GM12878 (cell line): ENCODE measurements around the gene ZFAND2B. TPM values are rescaled to one million over a fixed set of nuclear protein-coding genes. Genes with fewer than 3 reads are reported as not detected.

ENCODE experiments used
- ATAC-seq: fragments of 200-7000 bp; cut with Tn5 transposase; 3 replicates; pipeline ENCODE4 v1.9.1; 2020; ENCODE audit warnings: mild to moderate bottlenecking, moderate library complexity
- BruUV-seq: library from RNA; stranded (reverse); fragments of 400-500 nt; replicated peaks from 2 replicates; lab custom pipeline; 2021; lab: Mats Ljungman, UMichigan
- CTCF ChIA-PET: fragments of 300-600 bp; sonication (Branson Sonifier 250); formaldehyde crosslinking; extraction: SDS; loops from one replicate; lab custom pipeline; 2021; ENCODE audit warnings: inconsistent platforms; lab: Yijun Ruan, JAX
- POLR2A ChIA-PET: fragments of 350-600 bp; formaldehyde crosslinking; extraction: SDS; loops from one replicate; lab custom pipeline; 2021; ENCODE audit warnings: inconsistent platforms; lab: Charles Lee
- RAD21 ChIA-PET: fragments of 300-600 bp; sonication (Branson Sonifier 250); formaldehyde crosslinking; loops from one replicate; lab custom pipeline; 2023; ENCODE audit warnings: antibody characterized with exemption; ENCODE audit not compliant: unreplicated experiment; lab: Charles Lee
- SMC1A ChIA-PET: fragments of 300-600 bp; sonication (Branson Sonifier 250); formaldehyde crosslinking; loops from one replicate; lab custom pipeline; 2023; ENCODE audit not compliant: unreplicated experiment, uncharacterized antibody; lab: Charles Lee
- DNase-seq: peaks from one replicate; pipeline ENCODE4 v3.0.0-alpha.2; 2011; ENCODE audit warnings: low read depth, low spot score
- FAIRE-seq: peaks from 3 replicates; lab custom pipeline; 2011; peaks lifted over from hg19 to GRCh38; lab: Jason Lieb, UNC
- H2AFZ ChIP-seq: 2 replicates; pipeline ENCODE4 v1.6.0; 2011; ENCODE audit warnings: low read depth, low read length, control low read depth; ENCODE audit not compliant: control insufficient read depth
- H3K27ac ChIP-seq: 2 replicates; pipeline ENCODE4 v1.5.1; 2011; ENCODE audit warnings: control low read depth; ENCODE audit not compliant: control insufficient read depth, insufficient read depth
- H3K27me3 ChIP-seq, 2 experiments: replicated peaks in 1 of 2; 2 replicates each; pipeline versions ENCODE4 v1.6.0 to v1.6.1; 2011; ENCODE audit warnings: low read length in 1 of 2; ENCODE audit not compliant: control insufficient read depth in 2 of 2, insufficient read depth in 2 of 2
- H3K36me3 ChIP-seq, 2 experiments: 2 replicates each; pipeline ENCODE4 v1.5.1; 2011; ENCODE audit warnings: low read length in 1 of 2; ENCODE audit not compliant: control insufficient read depth in 2 of 2, insufficient read depth in 2 of 2
- H3K4me1 ChIP-seq: 2 replicates; pipeline ENCODE4 v1.6.1; 2011; ENCODE audit warnings: mild to moderate bottlenecking, low read length, moderate library complexity, mixed read lengths; ENCODE audit not compliant: control insufficient read depth, insufficient read depth
- H3K4me2 ChIP-seq: 2 replicates; pipeline ENCODE4 v1.6.0; 2011; ENCODE audit warnings: control low read depth; ENCODE audit not compliant: control insufficient read depth, insufficient read depth
- H3K4me3 ChIP-seq: fragments of 200-600 bp; sonication (generic); 2 replicates; pipeline ENCODE4 v1.5.1; 2016
- H3K79me2 ChIP-seq: 2 replicates; pipeline ENCODE4 v1.6.0; 2011; ENCODE audit warnings: low read length; ENCODE audit not compliant: control insufficient read depth, insufficient read depth
- H3K9ac ChIP-seq: 2 replicates; pipeline ENCODE4 v1.8.0; 2011; ENCODE audit warnings: low read length, control low read depth, mixed read lengths; ENCODE audit not compliant: control insufficient read depth, insufficient read depth
- H3K9me3 ChIP-seq: replicated peaks from 3 replicates; pipeline ENCODE4 v1.5.1; 2011; ENCODE audit warnings: mild to moderate bottlenecking, low read length; ENCODE audit not compliant: control insufficient read depth, insufficient read depth
- H4K20me1 ChIP-seq: 2 replicates; pipeline ENCODE4 v1.6.0; 2011; ENCODE audit not compliant: control insufficient read depth, insufficient read depth
- BRCA1 ChIP-seq: IDR thresholded peaks from 2 replicates; pipeline ENCODE4 v1.6.1; 2011; ENCODE audit warnings: low read depth, low read length, improper control_type of control experiment
- DPF2 ChIP-seq: fragments of 450-650 bp; IDR thresholded peaks from 2 replicates; pipeline ENCODE4 v1.6.1; 2017; ENCODE audit warnings: mild to moderate bottlenecking
- IKZF1 ChIP-seq: fragments of 450-650 bp; conservative IDR thresholded peaks from 2 replicates; pipeline ENCODE4 v1.6.1; 2017; ENCODE audit warnings: antibody characterized with exemption, mild to moderate bottlenecking
- PAX8 ChIP-seq: fragments of 450-650 bp; IDR thresholded peaks from 2 replicates; pipeline ENCODE4 v1.6.1; 2017; ENCODE audit warnings: mild to moderate bottlenecking, moderate library complexity
- POLR2AphosphoS5 ChIP-seq: IDR thresholded peaks from 2 replicates; pipeline ENCODE4 v1.6.1; 2011; ENCODE audit warnings: mild to moderate bottlenecking, low read length, inconsistent platforms
- RBBP5 ChIP-seq: fragments of 200-600 bp; sonication (generic); conservative IDR thresholded peaks from 2 replicates; pipeline ENCODE4 v1.6.1; 2016
- SRF ChIP-seq, 2 experiments: IDR thresholded peaks; 2 replicates each; pipeline ENCODE4 v1.6.1; 2011; ENCODE audit warnings: low read depth in 2 of 2, low read length in 2 of 2, mild to moderate bottlenecking in 1 of 2, moderate library complexity in 1 of 2
- WGBS: methylation state at CpG from one replicate; pipeline ENCODE4 v1.1.6; 2016; ENCODE audit warnings: low lambda C conversion rate; ENCODE audit not compliant: insufficient replicate concordance, insufficient coverage; ENCODE audit errors: missing lambda C conversion rate; 5-methylcytosine and 5-hydroxymethylcytosine counted together
- in situ Hi-C: fragments of 300-500 bp; cut with MboI; formaldehyde crosslinking; loops from 9 replicates; pipeline ENCODE4 v1.14.3; 2018; ENCODE audit warnings: mixed read lengths
- intact Hi-C: fragments of 100-400 bp; cut with micrococcal nuclease; formaldehyde crosslinking; loops from one replicate; pipeline ENCODE4 v1.14.2; 2022; ENCODE audit not compliant: unreplicated experiment
- polyA plus RNA-seq, 11 experiments: library from polyadenylated mRNA; depleted of rRNA in 4 of 11; unstranded in 6 of 11; stranded (reverse) in 5 of 11; fragments of >200 nt; fragmentation: Nextera tagmentation in 4 of 11; fragmentation: Illumina TruSeq in 1 of 11; extraction: Ambion mirVana in 4 of 11; extraction: Trizol in 1 of 11; gene quantifications; 1 replicate in 1 of 11; 2 replicates in 10 of 11; pipeline versions ENCODE4 v1.2.1 to v1.2.3, GENCODE V29; 2011 to 2016; ENCODE audit warnings: inconsistent platforms in 2 of 11, missing spikeins in 2 of 11, low read depth in 1 of 11
- total RNA-seq, 4 experiments: library from RNA; depleted of rRNA in 3 of 4; stranded (reverse); fragments of >200 nt in 3 of 4; fragmentation: Illumina TruSeq in 1 of 4; extraction: Trizol in 1 of 4; gene quantifications; 2 replicates each; pipeline versions ENCODE4 v1.2.1 to v1.2.3, GENCODE V29; 2013 to 2021
- TF ChIP-seq, protein P1 (sequence below): fragments of 450-650 bp; formaldehyde crosslinking; IDR thresholded peaks from 2 replicates; pipeline ENCODE4 v1.4.0; 2022; ENCODE audit warnings: mild to moderate bottlenecking, moderate library complexity
- TF ChIP-seq, protein P2 (sequence below): fragments of 450-650 bp; conservative IDR thresholded peaks from 2 replicates; pipeline ENCODE4 v1.6.1; 2017; ENCODE audit warnings: mild to moderate bottlenecking, moderate library complexity
- TF ChIP-seq, protein P3 (sequence below): IDR thresholded peaks from 2 replicates; pipeline ENCODE4 v1.6.1; 2012; ENCODE audit warnings: improper control_type of control experiment, low read depth, low read length; ENCODE audit not compliant: insufficient replicate concordance

The ZFAND2B gene
- total and polyA plus RNA-seq, 10 of the 15 experiments (the other 5 are each of a cell fraction or from before 2014, with no cell fraction given) = 5.4 to 28.1 (median 22.4) TPM

DNA sequence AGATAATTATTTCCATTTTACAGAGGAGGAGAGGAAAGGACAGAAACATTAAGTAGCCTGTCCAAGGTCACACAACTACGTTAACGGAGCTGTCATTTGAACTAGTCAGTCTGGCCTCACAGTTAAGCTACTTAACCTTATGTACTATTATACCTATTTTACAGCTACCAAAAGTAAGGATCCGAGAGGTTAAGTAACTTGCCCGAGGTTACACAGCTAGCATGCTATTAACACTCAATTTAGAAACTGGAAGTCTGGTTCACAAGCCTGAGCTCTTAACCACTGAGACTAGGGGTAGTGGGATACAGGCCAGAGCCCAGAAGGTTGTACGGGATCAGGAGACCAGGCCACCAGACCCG lies 38.2 kb downstream of the ZFAND2B start (continued):
- TF ChIP-seq, protein P1, sequence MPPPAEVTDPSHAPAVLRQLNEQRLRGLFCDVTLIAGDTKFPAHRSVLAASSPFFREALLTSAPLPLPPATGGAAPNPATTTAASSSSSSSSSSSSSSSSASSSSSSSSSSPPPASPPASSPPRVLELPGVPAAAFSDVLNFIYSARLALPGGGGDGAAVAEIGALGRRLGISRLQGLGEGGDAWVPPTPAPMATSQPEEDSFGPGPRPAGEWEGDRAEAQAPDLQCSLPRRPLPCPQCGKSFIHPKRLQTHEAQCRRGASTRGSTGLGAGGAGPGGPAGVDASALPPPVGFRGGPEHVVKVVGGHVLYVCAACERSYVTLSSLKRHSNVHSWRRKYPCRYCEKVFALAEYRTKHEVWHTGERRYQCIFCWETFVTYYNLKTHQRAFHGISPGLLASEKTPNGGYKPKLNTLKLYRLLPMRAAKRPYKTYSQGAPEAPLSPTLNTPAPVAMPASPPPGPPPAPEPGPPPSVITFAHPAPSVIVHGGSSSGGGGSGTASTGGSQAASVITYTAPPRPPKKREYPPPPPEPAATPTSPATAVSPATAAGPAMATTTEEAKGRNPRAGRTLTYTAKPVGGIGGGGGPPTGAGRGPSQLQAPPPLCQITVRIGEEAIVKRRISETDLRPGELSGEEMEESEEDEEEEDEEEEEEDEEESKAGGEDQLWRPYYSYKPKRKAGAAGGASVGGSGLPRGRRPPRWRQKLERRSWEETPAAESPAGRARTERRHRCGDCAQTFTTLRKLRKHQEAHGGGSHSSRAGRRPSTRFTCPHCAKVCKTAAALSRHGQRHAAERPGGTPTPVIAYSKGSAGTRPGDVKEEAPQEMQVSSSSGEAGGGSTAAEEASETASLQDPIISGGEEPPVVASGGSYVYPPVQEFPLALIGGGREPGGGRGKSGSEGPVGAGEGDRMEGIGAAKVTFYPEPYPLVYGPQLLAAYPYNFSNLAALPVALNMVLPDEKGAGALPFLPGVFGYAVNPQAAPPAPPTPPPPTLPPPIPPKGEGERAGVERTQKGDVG = no peak

DNA sequence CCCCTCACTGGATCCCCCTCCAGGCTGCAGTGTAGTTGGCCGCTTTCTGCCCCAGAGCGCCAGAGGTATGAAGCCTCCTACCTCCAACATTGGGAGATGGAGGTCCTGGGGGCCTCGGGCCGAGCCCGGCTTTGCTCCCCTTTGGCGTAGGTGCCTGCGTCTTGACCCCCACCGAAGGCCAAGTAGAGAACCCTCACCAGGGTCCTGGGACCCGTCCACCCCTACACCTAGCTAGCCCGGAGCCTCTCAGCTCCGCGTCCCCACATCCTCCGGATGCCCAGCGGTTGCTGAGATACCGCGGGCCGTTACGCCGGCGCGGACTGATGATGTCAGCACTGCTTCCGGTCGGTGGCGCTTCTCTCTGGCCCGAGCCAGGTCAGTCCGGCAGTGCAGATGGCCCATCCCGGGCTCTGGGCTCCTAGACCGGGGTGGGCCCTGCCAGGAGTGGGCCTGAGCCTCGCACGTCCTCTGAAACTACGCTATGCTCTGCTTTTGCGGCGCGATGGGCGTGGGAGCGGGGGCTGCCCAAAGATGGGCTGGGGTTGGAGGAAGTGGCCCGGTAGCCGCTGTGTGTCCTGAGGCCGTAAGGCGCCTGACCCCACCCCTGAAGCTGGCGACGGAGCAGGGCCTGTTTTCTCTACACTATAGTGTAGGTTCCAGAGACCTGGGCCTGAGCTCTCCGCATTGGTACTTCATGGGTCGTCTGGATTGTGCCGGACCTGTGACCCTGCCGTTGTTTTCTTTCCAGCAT lies 38.7 kb downstream of the ZFAND2B start, which contains the start of the genes GLB1L and STK16:
GLB1L (minus strand) TSS at position 297 of the 751 bp plus-strand sequence. CDS start 1,871 bp downstream, outside the sequence.
STK16 (plus strand) TSS at position 332 of the 751 bp plus-strand sequence. CDS start 521 bp downstream, outside the sequence.
- WGBS = 3% methylated on average over 44 of the region's 46 CpGs
- Histone ChIP-seq H2AFZ (peak within 1 kb of the TSS; percentile 87), H4K20me1 (0 out of 2 replicates have a peak, but pooled peaks cover 4% of the 10 kb centered on the region), H3K4me3 (peak within 1 kb of the TSS; percentile 90), H3K27ac (peak within 1 kb of the TSS; percentile 70), H3K79me2 (peaks cover 28% of the 10 kb centered on the region), H3K27me3 (no peaks in the 10 kb centered on the region), H3K4me2 (peak within 1 kb of the TSS; percentile 89), H3K9me3 (no peaks in the 10 kb centered on the region), H3K36me3 (peaks cover 7 to 15% of the 10 kb centered on the region in 2 experiments), H3K4me1 (peaks cover 44% of the 10 kb centered on the region), H3K9ac (peak within 1 kb of the TSS; percentile 77)
- DNase-seq (peak; percentile 75), ATAC-seq (peak; percentile 83), FAIRE-seq (peak; percentile 75)
- BruUV-seq = TSS peak; percentile 81
- ChIA-PET CTCF (interaction anchor here (0.9 to 3.4 kb wide), 13 partner anchors 8 to 89 kb away, joined by 3 to 40 read pairs (median 4); partner anchors contain the start of genes ANKZF1, ATG9A, DNAJB2 and TUBA4A), RAD21 (interaction anchor here (1.1 to 2.3 kb wide), 9 partner anchors 8 to 75 kb away, joined by 4 to 20 read pairs (median 5); partner anchors contain the start of genes ANKZF1, ATG9A, DNAJB2 and TUBA4A), POLR2A (interaction anchor here (0.9 to 3.0 kb wide), 16 partner anchors 10 to 360 kb away, joined by 3 to 31 read pairs (median 7); partner anchors contain the start of genes ABCB6, ANKZF1, ATG9A and CNPPD1), SMC1A (interaction anchor here (0.8 to 2.5 kb wide), 14 partner anchors 10 to 71 kb away, joined by 3 to 16 read pairs (median 6); partner anchors contain the start of genes ABCB6, ANKZF1, ATG9A and CNPPD1)
- in situ Hi-C loops = no loop called here
- intact Hi-C loops = no loop called here
- TF ChIP-seq PAX8 (no peak), POLR2AphosphoS5 (peak; percentile 86), RBBP5 (no peak), BRCA1 (peak; percentile 28; the same call in 1 of the 2 replicates), DPF2 (peak; percentile 36; the same call in 1 of the 2 replicates), SRF (IDR thresholded peaks at IDR 0.05; ENCODE audit: low read depth in 2 of 2, low read length in 2 of 2) (peak; percentile 95 to 99), IKZF1 (peak; percentile 61)
- TF ChIP-seq, protein P2, sequence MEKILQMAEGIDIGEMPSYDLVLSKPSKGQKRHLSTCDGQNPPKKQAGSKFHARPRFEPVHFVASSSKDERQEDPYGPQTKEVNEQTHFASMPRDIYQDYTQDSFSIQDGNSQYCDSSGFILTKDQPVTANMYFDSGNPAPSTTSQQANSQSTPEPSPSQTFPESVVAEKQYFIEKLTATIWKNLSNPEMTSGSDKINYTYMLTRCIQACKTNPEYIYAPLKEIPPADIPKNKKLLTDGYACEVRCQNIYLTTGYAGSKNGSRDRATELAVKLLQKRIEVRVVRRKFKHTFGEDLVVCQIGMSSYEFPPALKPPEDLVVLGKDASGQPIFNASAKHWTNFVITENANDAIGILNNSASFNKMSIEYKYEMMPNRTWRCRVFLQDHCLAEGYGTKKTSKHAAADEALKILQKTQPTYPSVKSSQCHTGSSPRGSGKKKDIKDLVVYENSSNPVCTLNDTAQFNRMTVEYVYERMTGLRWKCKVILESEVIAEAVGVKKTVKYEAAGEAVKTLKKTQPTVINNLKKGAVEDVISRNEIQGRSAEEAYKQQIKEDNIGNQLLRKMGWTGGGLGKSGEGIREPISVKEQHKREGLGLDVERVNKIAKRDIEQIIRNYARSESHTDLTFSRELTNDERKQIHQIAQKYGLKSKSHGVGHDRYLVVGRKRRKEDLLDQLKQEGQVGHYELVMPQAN = peak; percentile 94
- TF ChIP-seq, protein P3, sequence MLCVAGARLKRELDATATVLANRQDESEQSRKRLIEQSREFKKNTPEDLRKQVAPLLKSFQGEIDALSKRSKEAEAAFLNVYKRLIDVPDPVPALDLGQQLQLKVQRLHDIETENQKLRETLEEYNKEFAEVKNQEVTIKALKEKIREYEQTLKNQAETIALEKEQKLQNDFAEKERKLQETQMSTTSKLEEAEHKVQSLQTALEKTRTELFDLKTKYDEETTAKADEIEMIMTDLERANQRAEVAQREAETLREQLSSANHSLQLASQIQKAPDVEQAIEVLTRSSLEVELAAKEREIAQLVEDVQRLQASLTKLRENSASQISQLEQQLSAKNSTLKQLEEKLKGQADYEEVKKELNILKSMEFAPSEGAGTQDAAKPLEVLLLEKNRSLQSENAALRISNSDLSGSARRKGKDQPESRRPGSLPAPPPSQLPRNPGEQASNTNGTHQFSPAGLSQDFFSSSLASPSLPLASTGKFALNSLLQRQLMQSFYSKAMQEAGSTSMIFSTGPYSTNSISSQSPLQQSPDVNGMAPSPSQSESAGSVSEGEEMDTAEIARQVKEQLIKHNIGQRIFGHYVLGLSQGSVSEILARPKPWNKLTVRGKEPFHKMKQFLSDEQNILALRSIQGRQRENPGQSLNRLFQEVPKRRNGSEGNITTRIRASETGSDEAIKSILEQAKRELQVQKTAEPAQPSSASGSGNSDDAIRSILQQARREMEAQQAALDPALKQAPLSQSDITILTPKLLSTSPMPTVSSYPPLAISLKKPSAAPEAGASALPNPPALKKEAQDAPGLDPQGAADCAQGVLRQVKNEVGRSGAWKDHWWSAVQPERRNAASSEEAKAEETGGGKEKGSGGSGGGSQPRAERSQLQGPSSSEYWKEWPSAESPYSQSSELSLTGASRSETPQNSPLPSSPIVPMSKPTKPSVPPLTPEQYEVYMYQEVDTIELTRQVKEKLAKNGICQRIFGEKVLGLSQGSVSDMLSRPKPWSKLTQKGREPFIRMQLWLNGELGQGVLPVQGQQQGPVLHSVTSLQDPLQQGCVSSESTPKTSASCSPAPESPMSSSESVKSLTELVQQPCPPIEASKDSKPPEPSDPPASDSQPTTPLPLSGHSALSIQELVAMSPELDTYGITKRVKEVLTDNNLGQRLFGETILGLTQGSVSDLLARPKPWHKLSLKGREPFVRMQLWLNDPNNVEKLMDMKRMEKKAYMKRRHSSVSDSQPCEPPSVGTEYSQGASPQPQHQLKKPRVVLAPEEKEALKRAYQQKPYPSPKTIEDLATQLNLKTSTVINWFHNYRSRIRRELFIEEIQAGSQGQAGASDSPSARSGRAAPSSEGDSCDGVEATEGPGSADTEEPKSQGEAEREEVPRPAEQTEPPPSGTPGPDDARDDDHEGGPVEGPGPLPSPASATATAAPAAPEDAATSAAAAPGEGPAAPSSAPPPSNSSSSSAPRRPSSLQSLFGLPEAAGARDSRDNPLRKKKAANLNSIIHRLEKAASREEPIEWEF = no peak
